Measurements from ENCODE around the gene WDR36.

Gene WDR36

DNA sequence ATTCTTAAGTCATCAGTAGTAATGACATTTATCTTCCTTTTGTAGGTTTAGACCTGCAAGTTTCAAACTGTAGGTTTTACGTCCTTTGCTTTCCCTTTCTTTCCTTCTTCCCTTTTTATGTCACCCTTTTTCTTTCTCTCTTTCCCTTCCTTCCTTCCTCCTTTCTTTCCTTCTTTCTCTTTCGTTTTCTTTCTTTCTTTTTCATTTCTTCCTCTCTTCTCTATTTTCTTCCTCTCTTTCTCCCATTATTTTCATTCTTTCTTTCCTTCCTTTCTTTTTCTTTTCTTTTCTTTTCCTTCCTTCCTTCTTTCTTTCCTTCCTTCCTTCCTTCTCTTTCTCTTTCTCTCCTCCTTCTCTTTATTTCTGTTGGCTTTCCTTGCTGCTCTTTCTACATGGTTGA, 59.9 kb downstream of the WDR36 start:
- no peak for TF ChIP-seq EZH2phosphoT487 (IDR thresholded peaks at IDR 0.05; ENCODE audit: borderline replicate concordance)
- no peak for TF ChIP-seq CTCF (conservative IDR thresholded peaks at IDR 0.05; ENCODE audit: low read length)
- H3K4me2 ChIP-seq (ENCODE audit: low read depth, low read length, poor library complexity, severe bottlenecking) = no peak overlapping the region
- no peaks in the 10 kb centered on the region for H3K9me2 ChIP-seq (replicated peaks; ENCODE audit: low read depth, low read length)

DNA sequence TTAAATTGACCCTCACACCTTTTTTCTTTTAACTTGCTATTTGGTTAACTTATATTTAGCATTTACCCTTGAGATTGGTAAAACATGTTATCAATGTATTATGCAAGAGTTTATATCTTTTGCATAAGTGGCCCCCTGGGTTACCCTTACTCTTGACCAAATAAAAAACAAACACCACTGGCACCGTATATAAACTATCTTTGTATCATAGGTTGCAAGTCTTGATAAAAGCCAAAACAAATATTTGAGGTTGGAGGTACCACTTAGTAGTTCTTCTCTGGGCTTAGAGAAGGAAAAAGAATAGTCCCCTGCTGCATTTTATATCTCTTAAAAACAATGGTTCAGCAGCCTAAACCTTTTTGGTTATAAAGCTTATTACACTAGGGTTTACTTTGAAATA, 61.3 kb downstream of the WDR36 start:
- H2AFZ ChIP-seq (ENCODE audit: low read length) = no peak overlapping the region
- H3F3A ChIP-seq (ENCODE audit: low read depth) = no peaks in the 10 kb centered on the region
- no peak for TF ChIP-seq EZH2phosphoT487 (IDR thresholded peaks at IDR 0.05; ENCODE audit: borderline replicate concordance)
- no peak for TF ChIP-seq CTCF (conservative IDR thresholded peaks at IDR 0.05; ENCODE audit: low read length)
- no peaks in the 10 kb centered on the region for H3K9me2 ChIP-seq (replicated peaks; ENCODE audit: low read depth, low read length)
- no peaks in the 10 kb centered on the region for H3K36me3 ChIP-seq (ENCODE audit: insufficient read depth, low read length)
- no peaks in the 10 kb centered on the region for H3K79me2 ChIP-seq (ENCODE audit: insufficient read depth, low read length)
- H3K4me1 ChIP-seq (ENCODE audit: insufficient read depth, low read length, poor library complexity, severe bottlenecking) = no peaks in the 10 kb centered on the region
- H3K9me3 ChIP-seq (ENCODE audit: insufficient read depth, low read depth, low read length) = no peaks in the 10 kb centered on the region
- H3K4me2 ChIP-seq (ENCODE audit: low read depth, low read length, poor library complexity, severe bottlenecking) = no peak overlapping the region
- no peak overlapping the region for H3K4me3 ChIP-seq (ENCODE audit: low read length, poor library complexity, severe bottlenecking)
- no peak overlapping the region for H3K9ac ChIP-seq (ENCODE audit: low read depth, low read length, poor library complexity, severe bottlenecking)
- no peaks in the 10 kb centered on the region for H3K27me3 ChIP-seq (ENCODE audit: insufficient read depth, low read length, poor library complexity, severe bottlenecking)
- no peaks in the 10 kb centered on the region for H4K20me1 ChIP-seq (ENCODE audit: insufficient read depth, low read length, poor library complexity, severe bottlenecking)

More for the DNA sequence above, 59.9 kb downstream of the WDR36 start:
- Histone ChIP-seq H2AFZ (ENCODE audit: low read length) (no peak overlapping the region), H4K20me1 (ENCODE audit: insufficient read depth, low read length, poor library complexity, severe bottlenecking) (no peaks in the 10 kb centered on the region), H3K9me3 (ENCODE audit: insufficient read depth, low read depth, low read length) (no peaks in the 10 kb centered on the region), H3F3A (ENCODE audit: low read depth) (no peaks in the 10 kb centered on the region), H3K79me2 (ENCODE audit: insufficient read depth, low read length) (no peaks in the 10 kb centered on the region), H3K4me3 (ENCODE audit: low read length, poor library complexity, severe bottlenecking) (no peak overlapping the region), H3K36me3 (ENCODE audit: insufficient read depth, low read length) (no peaks in the 10 kb centered on the region), H3K27me3 (ENCODE audit: insufficient read depth, low read length, poor library complexity, severe bottlenecking) (no peaks in the 10 kb centered on the region), H3K4me1 (ENCODE audit: insufficient read depth, low read length, poor library complexity, severe bottlenecking) (no peaks in the 10 kb centered on the region), H3K9ac (ENCODE audit: low read depth, low read length, poor library complexity, severe bottlenecking) (no peak overlapping the region)

GRCh38 chr5:111153945-111154344, 61.8 kb downstream of the WDR36 start:
- no peaks in the 10 kb centered on the region for H4K20me1 ChIP-seq (ENCODE audit: insufficient read depth, low read length, poor library complexity, severe bottlenecking)
- H3K79me2 ChIP-seq (ENCODE audit: insufficient read depth, low read length) = no peaks in the 10 kb centered on the region
- H2AFZ ChIP-seq (ENCODE audit: low read length) = no peak overlapping the region
- no peaks in the 10 kb centered on the region for H3K9me2 ChIP-seq (replicated peaks; ENCODE audit: low read depth, low read length)
- no peaks in the 10 kb centered on the region for H3F3A ChIP-seq (ENCODE audit: low read depth)
- no peak for TF ChIP-seq CTCF (conservative IDR thresholded peaks at IDR 0.05; ENCODE audit: low read length)
- TF ChIP-seq EZH2phosphoT487 (IDR thresholded peaks at IDR 0.05; ENCODE audit: borderline replicate concordance) = no peak
- no peak overlapping the region for H3K4me3 ChIP-seq (ENCODE audit: low read length, poor library complexity, severe bottlenecking)
- no peaks in the 10 kb centered on the region for H3K36me3 ChIP-seq (ENCODE audit: insufficient read depth, low read length)
- H3K9ac ChIP-seq (ENCODE audit: low read depth, low read length, poor library complexity, severe bottlenecking) = no peak overlapping the region
- H3K4me1 ChIP-seq (ENCODE audit: insufficient read depth, low read length, poor library complexity, severe bottlenecking) = no peaks in the 10 kb centered on the region
- no peak overlapping the region for H3K4me2 ChIP-seq (ENCODE audit: low read depth, low read length, poor library complexity, severe bottlenecking)
- H3K9me3 ChIP-seq (ENCODE audit: insufficient read depth, low read depth, low read length) = no peaks in the 10 kb centered on the region
- H3K27me3 ChIP-seq (ENCODE audit: insufficient read depth, low read length, poor library complexity, severe bottlenecking) = no peaks in the 10 kb centered on the region

Data from Loucy (cell line).